Measurements from ENCODE around the gene HCAR2.

DNA sequence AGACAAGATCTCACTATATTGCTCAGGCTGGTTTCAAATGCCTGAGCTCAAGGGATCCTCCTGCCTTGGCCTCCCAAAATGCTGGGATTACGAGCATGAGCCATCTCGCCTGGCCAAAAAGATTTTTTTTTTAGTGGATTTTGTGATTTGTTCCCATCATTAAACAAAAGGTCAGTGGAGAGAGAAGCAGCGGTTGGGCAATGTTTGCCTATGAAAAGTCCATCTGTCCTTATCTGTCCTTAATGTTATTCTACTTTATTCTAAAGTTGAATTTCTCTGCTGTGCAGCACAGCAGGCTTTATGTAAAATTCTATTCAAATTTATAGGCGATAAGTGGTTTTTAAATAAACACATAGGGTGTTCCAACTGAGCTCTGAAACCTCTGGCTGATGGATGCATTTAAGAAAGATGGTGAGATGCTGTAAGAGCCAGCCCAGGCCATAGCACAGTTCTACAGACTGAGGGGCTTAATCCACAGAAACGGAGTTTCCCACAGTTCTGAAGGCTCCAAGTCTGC lies 18.8 kb downstream of the HCAR2 start:
- TF ChIP-seq, protein P1, sequence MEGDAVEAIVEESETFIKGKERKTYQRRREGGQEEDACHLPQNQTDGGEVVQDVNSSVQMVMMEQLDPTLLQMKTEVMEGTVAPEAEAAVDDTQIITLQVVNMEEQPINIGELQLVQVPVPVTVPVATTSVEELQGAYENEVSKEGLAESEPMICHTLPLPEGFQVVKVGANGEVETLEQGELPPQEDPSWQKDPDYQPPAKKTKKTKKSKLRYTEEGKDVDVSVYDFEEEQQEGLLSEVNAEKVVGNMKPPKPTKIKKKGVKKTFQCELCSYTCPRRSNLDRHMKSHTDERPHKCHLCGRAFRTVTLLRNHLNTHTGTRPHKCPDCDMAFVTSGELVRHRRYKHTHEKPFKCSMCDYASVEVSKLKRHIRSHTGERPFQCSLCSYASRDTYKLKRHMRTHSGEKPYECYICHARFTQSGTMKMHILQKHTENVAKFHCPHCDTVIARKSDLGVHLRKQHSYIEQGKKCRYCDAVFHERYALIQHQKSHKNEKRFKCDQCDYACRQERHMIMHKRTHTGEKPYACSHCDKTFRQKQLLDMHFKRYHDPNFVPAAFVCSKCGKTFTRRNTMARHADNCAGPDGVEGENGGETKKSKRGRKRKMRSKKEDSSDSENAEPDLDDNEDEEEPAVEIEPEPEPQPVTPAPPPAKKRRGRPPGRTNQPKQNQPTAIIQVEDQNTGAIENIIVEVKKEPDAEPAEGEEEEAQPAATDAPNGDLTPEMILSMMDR (IDR thresholded peaks at IDR 0.05), result no peak
- TF ChIP-seq POLR2A (IDR thresholded peaks at IDR 0.05), result no peak
